GM19463 (cell line): ENCODE measurements around the gene EYA3.
A peak's percentile ranks its signal among the peaks of the same experiment; 100 is the strongest.

Source experiments
- ATAC-seq: cut with Tn5 transposase; IDR thresholded peaks from one replicate; pipeline ENCODE4 v1.9.1; 2021; ENCODE audit warnings: mild to moderate bottlenecking, moderate library complexity; ENCODE audit not compliant: unreplicated experiment

EYA3 gene

DNA sequence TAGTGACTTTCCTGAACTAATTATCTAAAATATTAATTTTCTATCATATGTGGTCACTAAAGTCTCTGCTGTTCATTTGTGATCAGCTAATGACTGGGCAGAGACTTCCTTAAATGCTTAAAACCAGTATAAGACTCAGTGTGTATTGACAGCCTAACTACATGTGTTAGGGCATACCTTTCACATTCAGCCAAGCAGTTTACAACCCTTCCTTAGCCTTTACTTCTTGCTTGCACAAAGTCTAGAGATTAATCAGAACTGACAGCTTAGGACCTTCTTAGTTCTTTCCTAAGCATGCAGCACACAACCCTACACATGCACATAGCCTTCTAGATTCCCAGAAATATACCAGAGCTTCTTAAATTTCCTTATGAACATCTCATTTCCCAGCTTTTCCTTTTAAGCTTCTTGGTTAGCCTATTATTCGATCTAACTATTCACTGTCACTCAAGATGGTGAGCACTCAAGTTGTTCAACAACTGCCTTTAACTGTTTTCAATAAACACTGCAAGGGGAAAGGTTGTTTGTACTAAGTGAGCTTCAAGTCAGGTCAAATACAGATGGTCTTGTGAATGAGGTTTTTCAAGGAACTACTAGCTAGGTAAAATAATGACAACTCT, 13.4 kb downstream of the EYA3 start:
- no peak for ATAC-seq

DNA sequence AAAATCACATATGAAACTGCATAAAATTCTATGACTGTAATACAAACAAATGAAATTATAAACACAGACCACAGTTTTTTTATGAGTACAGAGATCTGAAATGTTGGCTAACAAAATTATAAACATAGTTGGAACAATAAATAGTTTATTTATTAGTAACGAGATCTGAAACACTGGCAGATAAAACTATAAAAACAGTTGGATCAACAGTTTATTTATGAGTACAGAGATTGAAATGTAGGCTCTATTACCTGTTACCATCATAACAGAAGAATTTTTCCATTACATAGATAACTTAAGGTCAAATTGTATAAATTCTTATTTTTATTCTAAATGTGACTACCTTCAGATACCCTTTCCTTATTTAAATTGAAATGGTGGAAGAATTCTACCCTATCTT, 14.5 kb downstream of the EYA3 start:
- no peak for ATAC-seq

DNA sequence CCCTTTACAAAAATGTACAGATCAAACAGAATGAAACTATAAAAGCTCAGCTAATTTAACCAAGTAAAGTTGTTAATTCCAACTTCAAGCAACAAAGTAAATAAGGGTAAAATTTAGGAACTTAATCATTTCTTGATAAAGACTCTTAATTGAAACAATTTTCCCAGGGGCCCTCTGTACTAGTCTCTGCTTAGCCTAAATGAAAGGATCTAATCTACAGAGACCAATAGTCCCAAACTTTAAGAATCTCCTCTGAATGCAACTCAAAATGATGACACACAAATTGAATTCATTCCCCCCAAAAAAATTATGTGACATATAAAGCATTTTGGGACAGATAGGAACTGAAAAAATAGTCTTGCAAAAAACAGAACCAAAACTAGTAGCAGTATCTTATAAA, 16.6 kb downstream of the EYA3 start:
- ATAC-seq, result no peak

- no peak for ATAC-seq
Observed at GRCh38 chr1:28070725-28071593, 17.5 kb downstream of the EYA3 start.

DNA sequence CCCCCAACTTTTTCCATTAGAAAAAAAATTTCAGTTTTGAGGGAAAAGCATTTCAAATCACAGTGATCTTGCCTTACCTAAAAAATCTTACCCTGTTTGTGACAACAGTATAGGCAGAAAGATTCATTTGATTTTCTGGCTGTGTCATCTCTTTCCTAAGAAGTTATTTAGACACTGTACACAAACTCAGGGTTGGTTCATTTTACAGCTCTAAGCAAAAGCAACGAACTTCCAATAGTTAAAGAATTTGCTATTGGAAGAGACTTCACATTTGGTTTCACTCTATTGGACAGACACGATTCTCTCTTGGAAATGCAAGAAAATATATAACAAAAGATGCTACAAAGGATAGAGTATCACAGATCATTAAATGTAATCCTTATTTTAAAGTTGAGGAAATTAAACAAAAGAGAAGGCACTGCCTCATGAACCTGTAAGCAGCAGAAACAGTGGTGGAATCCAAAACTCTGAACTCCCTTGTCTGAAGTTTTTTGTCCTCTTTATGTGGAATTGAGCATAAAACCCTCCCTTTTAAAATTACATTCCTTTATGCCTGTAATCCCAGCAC, 20.8 kb downstream of the EYA3 start:
- ATAC-seq, result no peak

DNA sequence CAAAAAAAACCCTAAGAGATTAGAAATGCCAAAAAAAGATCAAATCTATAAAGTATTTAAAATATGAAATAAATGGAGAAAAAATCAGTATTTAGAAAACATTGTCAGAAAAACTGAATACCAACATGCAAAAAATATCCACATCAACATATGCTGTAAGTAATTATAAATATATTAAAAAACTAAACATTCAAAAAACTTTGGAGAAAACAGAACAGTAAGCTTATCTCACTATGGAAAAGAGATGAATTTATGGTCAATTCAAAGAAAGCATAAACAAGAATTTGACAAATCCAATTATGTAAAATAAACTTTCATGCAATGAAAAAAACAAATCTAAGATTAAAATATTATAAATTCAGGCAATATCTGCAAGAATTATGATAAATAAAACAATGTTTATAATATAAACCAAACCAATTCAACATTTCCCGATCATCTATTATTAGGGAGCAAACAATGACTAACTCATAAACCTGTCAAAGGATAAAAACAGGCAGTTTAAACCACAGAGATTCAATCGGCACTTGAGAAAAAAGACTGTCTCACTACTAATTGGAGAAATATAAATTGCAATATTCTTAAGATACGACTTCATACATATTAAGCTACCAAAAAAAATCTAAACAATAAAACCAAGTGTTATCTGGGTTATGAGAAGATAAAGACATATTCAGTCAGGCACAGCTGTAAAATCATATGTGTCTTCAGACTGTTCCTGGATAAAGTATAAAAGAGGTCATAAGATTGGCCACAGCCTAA, 21.8 kb downstream of the EYA3 start:
- no peak for ATAC-seq

DNA sequence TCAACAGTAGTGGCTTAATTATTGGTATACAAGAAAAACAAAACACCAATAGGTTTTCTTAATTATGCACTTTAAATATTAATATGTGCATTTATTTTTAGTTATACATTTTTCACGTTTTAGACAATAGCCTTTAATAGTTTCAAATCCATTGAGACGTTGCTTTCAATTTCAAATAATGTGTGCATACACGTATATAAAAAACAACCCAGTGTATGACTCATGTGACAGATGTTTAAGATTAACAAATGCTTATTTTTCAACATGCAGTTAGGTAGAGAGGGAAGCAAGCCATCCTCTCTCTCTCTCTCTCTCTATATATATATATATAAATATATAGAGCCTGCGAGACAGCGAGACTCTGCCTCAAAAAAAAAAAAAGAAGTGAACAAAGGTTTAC, 24.3 kb downstream of the EYA3 start:
- ATAC-seq, result no peak

DNA sequence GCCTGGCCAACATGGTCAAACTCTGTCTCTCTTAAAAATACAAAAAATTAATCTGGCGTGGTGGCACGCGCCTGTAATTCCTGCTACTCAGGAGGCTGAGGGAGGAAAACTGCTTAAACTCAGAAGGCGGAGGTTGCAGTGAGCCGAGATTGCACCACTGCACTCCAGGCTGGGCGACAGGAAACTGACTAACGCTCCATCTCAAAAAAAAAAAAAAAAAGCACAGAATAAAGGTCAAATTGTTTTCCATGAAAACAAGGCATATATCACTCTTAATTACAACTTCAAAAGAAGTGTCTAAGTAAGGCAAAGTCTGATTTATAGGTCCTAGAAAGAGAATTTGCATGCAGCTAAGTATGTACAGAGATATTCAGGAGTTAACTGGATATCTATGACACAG, 25.6 kb downstream of the EYA3 start:
- ATAC-seq, result no peak

GRCh38 chr1:28058971-28059878, 29.2 kb downstream of the EYA3 start:
- ATAC-seq, result no peak

- no peak for ATAC-seq
Observed at GRCh38 chr1:28058168-28058567, 30.2 kb downstream of the EYA3 start.

GRCh38 chr1:28056129-28056925, 32.1 kb downstream of the EYA3 start:
- ATAC-seq, result peak; percentile 69

DNA sequence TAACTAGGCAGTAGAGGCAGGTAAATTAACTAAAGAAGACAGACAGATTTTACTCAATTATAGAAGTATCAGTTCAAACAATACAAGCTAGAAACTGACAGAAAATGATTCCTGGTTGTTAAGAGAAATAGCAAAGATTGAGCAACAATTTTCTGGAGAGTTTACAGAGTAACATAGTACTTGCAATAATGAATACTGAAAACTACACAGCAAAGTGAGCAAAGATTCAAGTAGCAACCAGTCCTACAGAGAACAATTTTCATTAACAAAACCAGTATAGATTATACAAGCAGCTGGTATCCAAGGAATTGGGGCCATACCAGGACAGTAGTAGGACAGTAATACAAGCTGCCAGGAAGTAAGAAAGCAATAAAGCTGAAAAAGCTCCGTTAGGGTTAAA, 37.6 kb downstream of the EYA3 start:
- no peak for ATAC-seq

DNA sequence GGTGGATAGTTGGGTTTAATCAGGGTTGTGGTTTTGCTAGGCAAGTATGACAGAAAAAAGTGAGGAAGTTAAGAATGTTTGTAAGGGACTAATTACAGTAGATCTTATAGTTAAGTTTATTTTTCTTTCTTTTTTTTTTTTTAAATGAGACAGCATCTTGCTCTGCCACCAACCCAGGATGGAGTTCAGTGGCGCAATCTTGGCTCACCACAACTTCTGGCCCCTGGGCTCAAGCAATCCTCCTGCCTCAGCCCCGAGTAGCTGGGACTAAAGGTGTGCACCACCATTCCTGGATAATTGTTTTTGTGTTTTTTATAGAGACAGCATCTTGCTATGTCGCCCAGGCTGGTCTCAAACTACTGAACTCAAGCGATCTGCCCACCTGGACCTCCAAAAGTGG, 41.7 kb downstream of the EYA3 start:
- no peak for ATAC-seq

DNA sequence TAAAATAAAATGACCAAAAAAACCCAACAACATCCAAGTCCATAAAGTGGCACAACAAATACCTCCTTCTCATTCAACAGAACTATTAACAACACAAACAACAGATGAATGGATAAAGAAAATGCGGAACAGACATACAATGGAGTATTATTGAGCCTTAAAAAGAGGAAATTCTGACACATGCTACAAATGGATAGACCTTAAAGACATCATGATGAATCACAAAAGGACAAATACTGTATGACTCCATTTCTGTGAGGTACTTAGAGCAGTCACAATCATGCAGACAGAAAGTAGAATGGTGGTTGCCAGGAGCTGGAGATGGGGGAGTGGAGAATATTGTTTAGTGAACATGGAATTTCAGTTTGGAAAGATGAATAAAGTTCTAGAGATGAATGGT, 42.6 kb downstream of the EYA3 start:
- no peak for ATAC-seq

- no peak for ATAC-seq
Observed at GRCh38 chr1:28044399-28044798, 44.0 kb downstream of the EYA3 start.

DNA sequence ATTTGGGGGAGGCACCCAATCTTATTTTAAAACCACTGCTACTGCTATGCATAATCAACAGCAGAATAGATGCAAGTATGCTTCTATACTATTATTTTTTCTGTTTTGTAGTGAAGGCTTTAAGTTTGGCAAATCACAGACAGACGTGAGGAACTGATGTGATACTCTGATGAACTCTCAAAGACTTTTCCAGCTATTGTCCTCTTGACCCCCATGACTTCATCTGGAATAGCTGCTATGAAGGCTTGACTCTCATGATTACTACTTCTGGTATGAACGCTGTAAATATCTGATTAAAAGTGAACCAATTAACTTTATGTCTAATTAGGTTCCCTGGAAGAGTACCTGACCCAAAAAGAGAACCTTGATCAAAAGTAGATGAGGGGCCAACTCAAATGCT, 49.1 kb downstream of the EYA3 start:
- no peak for ATAC-seq

GRCh38 chr1:28037946-28038345, 50.5 kb downstream of the EYA3 start:
- ATAC-seq, result no peak

GRCh38 chr1:28037206-28037605, 51.2 kb downstream of the EYA3 start:
- ATAC-seq, result no peak

DNA sequence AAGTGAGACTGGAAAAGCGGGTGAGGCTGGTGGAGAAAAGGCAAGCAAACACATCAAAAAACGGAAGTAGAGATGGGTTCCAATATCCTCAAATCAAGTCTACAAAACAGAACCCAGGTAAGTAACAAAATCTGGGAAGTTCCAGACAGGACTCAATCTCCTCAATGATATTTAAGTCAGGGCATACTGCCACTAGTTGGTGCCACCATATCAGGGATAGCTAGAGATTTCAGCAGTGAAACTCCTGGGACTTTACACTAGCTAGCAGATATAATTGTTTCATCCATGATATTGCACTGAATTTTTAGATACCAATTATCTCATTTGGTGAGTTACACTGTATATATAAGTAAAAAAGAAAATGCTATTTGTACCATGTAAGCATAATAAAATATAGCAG, 52.0 kb downstream of the EYA3 start:
- ATAC-seq, result no peak

GRCh38 chr1:28035420-28035819, 53.0 kb downstream of the EYA3 start:
- ATAC-seq, result no peak
